Testis (tissue), 3 donors: ENCODE measurements around the gene HDAC9. TPM values are rescaled to one million over a fixed set of nuclear protein-coding genes. Genes with fewer than 3 reads are reported as not detected.
A peak's percentile ranks its signal among the peaks of the same experiment; 100 is the strongest.

Source experiments
- DNase-seq: peaks from one replicate; pipeline ENCODE4 v3.0.0-alpha.2; 2019
- H3K27ac ChIP-seq, 2 donors: fragments of 200-600 bp; sonication (generic); one replicate each; pipeline ENCODE4 v1.5.1; 2019
- H3K27me3 ChIP-seq: fragments of 200-600 bp; sonication (generic); one replicate; pipeline ENCODE4 v1.5.1; 2019
- H3K36me3 ChIP-seq: fragments of 200-600 bp; sonication (generic); one replicate; pipeline ENCODE4 v1.5.1; 2017; ENCODE audit warnings: low read depth; ENCODE audit errors: missing control alignments
- H3K4me1 ChIP-seq: fragments of 200-600 bp; sonication (generic); one replicate; pipeline ENCODE4 v1.5.1; 2019
- H3K4me3 ChIP-seq, 2 donors: fragments of 200-600 bp; sonication (generic); one replicate each; pipeline ENCODE4 v1.5.1; 2017 to 2019
- H3K9me3 ChIP-seq: fragments of 200-600 bp; sonication (generic); one replicate; pipeline ENCODE4 v1.5.1; 2017
- POLR2A ChIP-seq: fragments of 450-650 bp; IDR thresholded peaks from one replicate; pipeline ENCODE4 v1.6.1; 2017; ENCODE audit warnings: antibody characterized with exemption, mild to moderate bottlenecking, moderate library complexity
- WGBS, 2 donors: methylation state at CpG; one replicate each; pipeline ENCODE4 v1.1.5; 2018; 5-methylcytosine and 5-hydroxymethylcytosine counted together
- intact Hi-C: fragments of 100-400 bp; cut with DNase I; formaldehyde crosslinking; loops from one replicate; pipeline ENCODE4 v1.15.1; 2023; ENCODE audit warnings: low total_unique reads
- polyA plus RNA-seq: library from polyadenylated mRNA; stranded (reverse); fragments of 350-450 nt; fragmentation: Illumina TruSeq; extraction: RNeasy Lipid Tissue Mini Kit (QIAGEN cat#74804); gene quantifications from one replicate; pipeline ENCODE4 v1.2.3, GENCODE V29; 2014; ENCODE audit warnings: low read depth, low replicate concordance; ENCODE audit not compliant: insufficient read depth
- total RNA-seq, 2 donors: library from RNA; depleted of rRNA; stranded (reverse); fragments of >200 nt; gene quantifications; one replicate each; pipeline ENCODE4 v1.2.3, GENCODE V29; 2016
- TF ChIP-seq, protein P1 (sequence below), 3 experiments: fragments of 450-650 bp in 2 of 3; fragments of 200-600 bp in 1 of 3; sonication (generic) in 1 of 3; IDR thresholded peaks; one replicate each; pipeline ENCODE4 v1.5.1; 2016 to 2019; ENCODE audit warnings: antibody characterized with exemption in 3 of 3, mild to moderate bottlenecking in 2 of 3, moderate library complexity in 1 of 3

The HDAC9 gene
- total and polyA plus RNA-seq, 3 donors from 2014 or later = 30.6 to 35.5 (median 35.4) TPM

- no peaks in the 10 kb centered on the region for H3K27me3 ChIP-seq
- H3K9me3 ChIP-seq = no peaks in the 10 kb centered on the region
- H3K27ac ChIP-seq = no peak overlapping the region
- H3K36me3 ChIP-seq = no peaks in the 10 kb centered on the region
- DNase-seq = no peak
- H3K4me1 ChIP-seq = no peaks in the 10 kb centered on the region
- 54 to 56% methylated on average over 3 of the region's 3 CpGs for WGBS, 2 donors
- intact Hi-C loops = loop anchor here (10.0 kb wide), 1 partner anchor 216 kb away; no protein-coding TSS in a partner anchor
- H3K4me3 ChIP-seq = no peak overlapping the region
- TF ChIP-seq, protein P1, sequence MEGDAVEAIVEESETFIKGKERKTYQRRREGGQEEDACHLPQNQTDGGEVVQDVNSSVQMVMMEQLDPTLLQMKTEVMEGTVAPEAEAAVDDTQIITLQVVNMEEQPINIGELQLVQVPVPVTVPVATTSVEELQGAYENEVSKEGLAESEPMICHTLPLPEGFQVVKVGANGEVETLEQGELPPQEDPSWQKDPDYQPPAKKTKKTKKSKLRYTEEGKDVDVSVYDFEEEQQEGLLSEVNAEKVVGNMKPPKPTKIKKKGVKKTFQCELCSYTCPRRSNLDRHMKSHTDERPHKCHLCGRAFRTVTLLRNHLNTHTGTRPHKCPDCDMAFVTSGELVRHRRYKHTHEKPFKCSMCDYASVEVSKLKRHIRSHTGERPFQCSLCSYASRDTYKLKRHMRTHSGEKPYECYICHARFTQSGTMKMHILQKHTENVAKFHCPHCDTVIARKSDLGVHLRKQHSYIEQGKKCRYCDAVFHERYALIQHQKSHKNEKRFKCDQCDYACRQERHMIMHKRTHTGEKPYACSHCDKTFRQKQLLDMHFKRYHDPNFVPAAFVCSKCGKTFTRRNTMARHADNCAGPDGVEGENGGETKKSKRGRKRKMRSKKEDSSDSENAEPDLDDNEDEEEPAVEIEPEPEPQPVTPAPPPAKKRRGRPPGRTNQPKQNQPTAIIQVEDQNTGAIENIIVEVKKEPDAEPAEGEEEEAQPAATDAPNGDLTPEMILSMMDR (IDR thresholded peaks at IDR 0.05) = no peak
- no peak for TF ChIP-seq POLR2A
These were observed 74.9 kb downstream of the HDAC9 start for GRCh38 chr7:18570441-18570840.

DNA sequence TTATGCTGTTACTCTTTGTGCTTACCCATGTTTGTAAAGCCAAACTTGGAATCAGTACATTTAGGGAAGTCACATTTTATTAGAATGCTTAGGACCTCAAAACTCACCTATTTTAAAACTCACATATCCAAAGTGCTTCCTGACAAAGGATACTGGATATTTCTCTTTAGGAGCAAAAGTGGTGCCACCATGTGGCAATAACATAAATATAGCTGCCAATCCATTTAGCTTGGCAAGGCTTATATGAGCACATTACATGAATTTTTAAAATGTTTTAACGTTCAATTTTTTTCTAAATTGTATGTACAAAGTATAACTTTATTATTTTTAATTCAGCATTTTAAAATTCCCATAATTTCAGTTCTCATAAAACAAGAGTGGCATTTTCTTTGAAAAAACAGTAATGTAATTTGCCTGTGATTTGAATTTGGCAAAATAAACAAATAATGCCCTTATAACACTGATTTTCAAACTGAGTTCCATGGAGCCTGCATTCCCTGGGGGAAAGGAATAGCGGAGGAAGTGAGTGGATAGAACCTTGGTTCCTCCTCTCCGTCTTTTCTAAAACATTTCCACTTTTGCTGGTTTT lies 75.4 kb downstream of the HDAC9 start:
- Histone ChIP-seq H3K36me3 (no peaks in the 10 kb centered on the region), H3K27ac (no peak overlapping the region), H3K4me1 (no peaks in the 10 kb centered on the region), H3K27me3 (no peaks in the 10 kb centered on the region), H3K9me3 (no peaks in the 10 kb centered on the region), H3K4me3 (no peak overlapping the region)
- WGBS, 2 donors = 44 to 48% methylated on average over 3 of the region's 3 CpGs
- intact Hi-C loops = loop anchor here (10.0 kb wide), 1 partner anchor 216 kb away; no protein-coding TSS in a partner anchor
- TF ChIP-seq POLR2A = no peak
- TF ChIP-seq, protein P1 (IDR thresholded peaks at IDR 0.05) = peak in 2 of 3 experiments; percentile 31 to 38
- peak; percentile 27 for DNase-seq

DNA sequence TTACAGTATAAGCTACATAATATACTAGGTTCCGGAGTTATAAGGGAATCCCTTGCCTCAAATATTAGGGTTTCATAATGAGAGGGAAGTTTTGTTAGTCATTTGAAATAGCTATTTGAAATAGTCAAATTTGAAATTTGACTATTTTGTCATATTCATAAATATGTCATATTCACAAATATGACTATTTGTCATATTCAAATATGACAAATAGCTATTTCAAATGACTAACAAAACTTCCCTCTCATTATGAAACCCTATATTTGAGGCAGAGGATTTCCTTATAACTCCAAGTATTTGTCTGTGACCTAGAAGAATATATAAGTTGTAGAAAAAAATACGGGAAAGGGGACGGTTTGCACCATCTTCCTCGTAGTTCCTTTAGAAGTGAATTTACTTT lies 76.6 kb downstream of the HDAC9 start:
- Histone ChIP-seq H3K9me3 (no peaks in the 10 kb centered on the region), H3K36me3 (no peaks in the 10 kb centered on the region), H3K27ac (no peak overlapping the region), H3K27me3 (no peaks in the 10 kb centered on the region), H3K4me1 (no peaks in the 10 kb centered on the region), H3K4me3 (no peak overlapping the region)
- intact Hi-C loops = loop anchor here (10.0 kb wide), 1 partner anchor 217 kb away; no protein-coding TSS in a partner anchor
- TF ChIP-seq POLR2A = no peak
- TF ChIP-seq, protein P1 (IDR thresholded peaks at IDR 0.05) = no peak
- 90 to 92% methylated on average over 4 of the region's 4 CpGs for WGBS, 2 donors
- no peak for DNase-seq

GRCh38 chr7:18572885-18573284 lies 77.3 kb downstream of the HDAC9 start:
- no peak for TF ChIP-seq POLR2A
- TF ChIP-seq, protein P1 (IDR thresholded peaks at IDR 0.05) = no peak
- no peak overlapping the region for H3K4me3 ChIP-seq
- no peaks in the 10 kb centered on the region for H3K9me3 ChIP-seq
- H3K27ac ChIP-seq = no peak overlapping the region
- H3K27me3 ChIP-seq = no peaks in the 10 kb centered on the region
- H3K36me3 ChIP-seq = no peaks in the 10 kb centered on the region
- intact Hi-C loops = loop anchor here (10.0 kb wide), 1 partner anchor 218 kb away; no protein-coding TSS in a partner anchor
- no peak for DNase-seq
- no peaks in the 10 kb centered on the region for H3K4me1 ChIP-seq
- WGBS, 2 donors = 85 to 91% methylated on average over 1 of the region's 1 CpG
